Epithelial cell of prostate (primary cell): ENCODE measurements around the gene CD69.
"Not testable (repeated sequence)": the region's sequence is repeated elsewhere in the genome, so short reads cannot be mapped to it uniquely, and the experiment has no call there.

Experiments
- DNase-seq: peaks from one replicate; pipeline ENCODE4 v3.0.0-alpha.2; 2011; ENCODE audit warnings: low read depth, low spot score
- H3K27ac ChIP-seq: fragments of 450-650 bp; 2 replicates; pipeline ENCODE4 v1.5.1; 2017; ENCODE audit warnings: mild to moderate bottlenecking

CD69 gene

GRCh38 chr12:9725213-9725870, 35.4 kb downstream of the CD69 start:
- H3K27ac ChIP-seq, result peak overlapping the region; percentile 5
- DNase-seq, result no peak

GRCh38 chr12:9724023-9724422, 36.7 kb downstream of the CD69 start:
- no peak overlapping the region for H3K27ac ChIP-seq
- DNase-seq, result no peak

- DNase-seq, result peak; percentile 24
- H3K27ac ChIP-seq, result peak overlapping the region; percentile 2
These were observed 39.2 kb downstream of the CD69 start for GRCh38 chr12:9721394-9722092.

- no peak overlapping the region for H3K27ac ChIP-seq
- no peak for DNase-seq
These were observed 40.9 kb downstream of the CD69 start for GRCh38 chr12:9719790-9720189.

- DNase-seq, result no peak
- H3K27ac ChIP-seq, result no peak overlapping the region
These were observed 41.7 kb downstream of the CD69 start for GRCh38 chr12:9718968-9719367.

- DNase-seq, result no peak
- no peak overlapping the region for H3K27ac ChIP-seq
These were observed 43.4 kb downstream of the CD69 start for GRCh38 chr12:9717070-9717925.

GRCh38 chr12:9713032-9713558, 47.6 kb downstream of the CD69 start:
- not testable (repeated sequence) for DNase-seq

GRCh38 chr12:9711664-9712063, 49.0 kb downstream of the CD69 start:
- DNase-seq, result no peak
- no peak overlapping the region for H3K27ac ChIP-seq

More at GRCh38 chr12:9713032-9713558, 47.6 kb downstream of the CD69 start:
- not testable (repeated sequence) for H3K27ac ChIP-seq

- no peak for DNase-seq
- no peak overlapping the region for H3K27ac ChIP-seq
These were observed 49.9 kb downstream of the CD69 start for GRCh38 chr12:9710584-9711375.

GRCh38 chr12:9708853-9709252, 51.8 kb downstream of the CD69 start:
- DNase-seq, result no peak
- no peak overlapping the region for H3K27ac ChIP-seq

GRCh38 chr12:9707864-9708808, 52.6 kb downstream of the CD69 start:
- H3K27ac ChIP-seq, result no peak overlapping the region
- DNase-seq, result no peak

GRCh38 chr12:9707356-9707755, 53.3 kb downstream of the CD69 start:
- DNase-seq, result no peak
- H3K27ac ChIP-seq, result no peak overlapping the region

- H3K27ac ChIP-seq, result no peak overlapping the region
- DNase-seq, result no peak
These were observed 54.5 kb downstream of the CD69 start for GRCh38 chr12:9706086-9706685.

GRCh38 chr12:9704561-9704960, 56.1 kb downstream of the CD69 start:
- not testable (repeated sequence) for H3K27ac ChIP-seq

More at GRCh38 chr12:9704561-9704960, 56.1 kb downstream of the CD69 start:
- not testable (repeated sequence) for DNase-seq
